GM13976 (cell line): ENCODE data around the gene FAM168B.

Source experiments
- DNase-seq: peaks from one replicate; pipeline ENCODE4 v3.0.0; 2012; ENCODE audit warnings: low spot score
- CTCF ChIP-seq: IDR thresholded peaks from 2 replicates; pipeline ENCODE4 v1.5.1; 2012; ENCODE audit warnings: borderline replicate concordance, mild to moderate bottlenecking; ENCODE audit not compliant: insufficient read depth; ENCODE audit errors: extremely low read depth, missing control alignments, control extremely low read depth
- in situ Hi-C: fragments of 300-500 bp; cut with MboI; formaldehyde crosslinking; loops from one replicate; pipeline ENCODE4 v1.12.0; 2022; ENCODE audit warnings: low sequenced_read_pairs, mixed read lengths, inconsistent platforms; ENCODE audit not compliant: unreplicated experiment

The FAM168B gene

GRCh38 chr2:131048641-131049040, 44.6 kb downstream of the FAM168B start:
- no peak for TF ChIP-seq CTCF
- no peak for DNase-seq
- in situ Hi-C loops, result no loop called here

- in situ Hi-C loops, result no loop called here
- no peak for TF ChIP-seq CTCF
- no peak for DNase-seq
These were observed 45.2 kb downstream of the FAM168B start for GRCh38 chr2:131047920-131048560.

- DNase-seq, result no peak
- in situ Hi-C loops, result no loop called here
- no peak for TF ChIP-seq CTCF
These were observed 46.2 kb downstream of the FAM168B start for GRCh38 chr2:131046918-131047652.

GRCh38 chr2:131046028-131046917, 47.0 kb downstream of the FAM168B start:
- TF ChIP-seq CTCF, result no peak
- in situ Hi-C loops, result no loop called here
- DNase-seq, result no peak

- in situ Hi-C loops, result no loop called here
- no peak for TF ChIP-seq CTCF
These were observed 47.8 kb downstream of the FAM168B start for GRCh38 chr2:131045286-131046027.

GRCh38 chr2:131044757-131045150, 48.5 kb downstream of the FAM168B start:
- no peak for DNase-seq
- no peak for TF ChIP-seq CTCF
- in situ Hi-C loops, result no loop called here

More at GRCh38 chr2:131045286-131046027, 47.8 kb downstream of the FAM168B start:
- DNase-seq, result no peak
